GM18507 (cell line): ENCODE measurements around the gene IGSF9B.

ENCODE experiments used
- DNase-seq: peaks from one replicate; pipeline ENCODE4 v3.0.0; 2011; ENCODE audit warnings: low read depth; ENCODE audit not compliant: insufficient read length; ENCODE audit errors: extremely low spot score
- FAIRE-seq: peaks from 2 replicates; lab custom pipeline; 2011; peaks lifted over from hg19 to GRCh38; lab: Jason Lieb, UNC

Gene IGSF9B

DNA sequence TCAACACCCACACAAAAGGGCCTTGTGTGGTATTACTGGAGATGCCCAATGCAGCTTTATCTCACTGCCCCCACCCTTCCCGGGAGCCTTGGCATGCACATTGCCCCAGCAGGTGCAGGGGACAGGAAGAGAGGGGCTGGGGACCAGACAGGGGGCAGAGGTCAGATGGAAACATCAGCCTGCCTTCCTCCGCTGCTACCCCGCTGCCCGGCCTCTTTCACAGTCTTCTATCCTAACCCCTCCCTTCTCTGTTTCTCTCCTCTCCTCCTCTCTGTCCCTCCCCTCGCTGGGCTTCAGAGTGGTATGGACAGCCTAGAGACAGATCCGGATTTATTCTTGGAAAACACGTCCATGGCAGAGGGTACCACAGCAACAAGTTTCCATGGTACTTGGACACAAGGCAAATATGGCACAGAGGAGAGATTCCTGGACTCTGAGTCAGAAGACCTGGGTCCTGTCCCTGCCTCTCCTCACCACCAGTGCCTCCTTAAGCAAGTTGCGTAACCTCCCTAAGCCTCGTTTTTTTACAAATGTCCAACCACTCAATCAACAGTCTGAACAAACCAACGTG is 8.3 kb upstream of the IGSF9B start:
- FAIRE-seq (no peak), DNase-seq (no peak)

DNA sequence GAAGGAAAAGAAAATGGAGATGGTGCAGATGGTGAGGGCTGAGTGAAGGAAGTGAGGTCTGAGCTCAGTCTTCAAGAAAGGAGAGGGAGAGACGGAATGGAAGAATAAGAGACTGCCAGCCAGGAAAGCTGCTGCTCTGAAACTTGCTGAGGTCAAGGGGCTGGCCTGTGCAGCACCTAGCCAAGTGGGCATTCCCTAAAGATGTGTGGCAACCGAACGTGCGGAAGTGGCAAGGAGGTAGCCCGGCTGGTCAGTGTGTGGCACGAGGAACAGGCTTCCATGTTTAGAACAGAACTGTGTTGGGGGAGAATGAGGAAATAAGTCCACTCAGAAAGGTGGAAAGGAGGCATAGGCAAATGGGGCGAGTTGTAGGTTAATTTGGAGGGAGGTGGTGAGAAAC is 7.6 kb upstream of the IGSF9B start:
- FAIRE-seq, result no peak
- no peak for DNase-seq

DNA sequence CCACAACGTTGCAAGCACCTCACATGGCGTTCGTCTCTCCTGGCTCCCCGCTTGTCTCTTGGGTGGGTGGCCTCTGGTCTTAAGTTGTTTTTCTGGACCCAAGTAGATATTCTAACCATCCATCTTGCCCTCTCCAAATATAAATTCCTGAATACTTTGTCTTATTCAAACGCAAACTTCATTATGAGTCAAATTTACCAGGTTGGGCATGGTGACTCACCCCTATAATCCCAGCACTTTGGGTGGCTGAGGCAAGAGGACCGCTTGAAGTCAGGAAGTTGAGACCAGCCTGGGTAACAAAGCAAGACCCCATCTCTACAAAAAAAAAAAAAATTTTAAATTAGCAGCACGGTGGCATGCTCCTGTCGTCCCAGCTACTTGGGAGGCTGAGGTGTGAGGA is 5.1 kb upstream of the IGSF9B start:
- FAIRE-seq (no peak), DNase-seq (no peak)

DNA sequence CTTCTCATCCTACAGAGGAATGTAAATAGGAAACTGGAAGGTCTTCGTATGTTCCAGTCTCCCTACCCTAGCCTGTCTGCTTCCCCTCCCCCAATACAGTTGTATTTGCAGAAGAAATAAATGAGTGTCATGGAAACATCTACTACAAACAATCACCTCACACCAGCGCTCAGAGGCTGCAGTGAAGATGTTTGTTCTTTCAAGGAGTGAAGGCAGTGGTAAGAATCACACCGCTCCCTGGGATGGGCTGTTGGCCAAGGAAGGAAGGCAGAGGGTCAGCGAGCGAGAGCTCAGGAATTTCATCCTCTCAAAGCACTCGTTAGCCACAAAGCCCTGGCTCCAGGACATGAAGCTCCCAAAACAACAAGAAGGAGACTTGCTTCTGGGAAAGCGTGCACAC is 1.1 kb upstream of the IGSF9B start:
- no peak for DNase-seq
- no peak for FAIRE-seq

DNA sequence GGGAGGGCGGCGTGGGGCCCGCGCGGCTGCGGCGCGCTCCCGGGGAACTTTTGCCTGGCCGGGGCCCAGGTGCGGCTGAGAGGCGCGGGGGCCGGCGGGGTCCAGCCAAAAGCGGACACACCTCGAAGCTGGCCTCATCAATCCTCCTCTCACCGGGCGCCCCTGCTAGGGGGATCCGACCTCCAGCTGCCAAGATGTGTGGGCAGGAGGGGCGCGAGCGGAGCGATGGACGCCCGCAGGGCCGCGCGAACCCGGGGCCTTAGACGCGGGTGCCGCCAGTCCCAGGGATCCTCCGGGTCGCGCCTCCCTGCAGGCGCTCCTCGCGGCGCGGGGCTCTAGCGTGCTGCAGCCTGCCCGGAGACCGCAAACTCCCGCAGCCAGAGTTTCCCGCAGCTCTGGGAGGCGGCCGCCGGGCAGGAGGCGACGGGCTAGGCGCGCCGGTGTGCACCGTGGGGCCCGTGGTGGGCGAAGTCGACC is 785 bp downstream of the IGSF9B start:
- no peak for DNase-seq
- FAIRE-seq, result no peak

DNA sequence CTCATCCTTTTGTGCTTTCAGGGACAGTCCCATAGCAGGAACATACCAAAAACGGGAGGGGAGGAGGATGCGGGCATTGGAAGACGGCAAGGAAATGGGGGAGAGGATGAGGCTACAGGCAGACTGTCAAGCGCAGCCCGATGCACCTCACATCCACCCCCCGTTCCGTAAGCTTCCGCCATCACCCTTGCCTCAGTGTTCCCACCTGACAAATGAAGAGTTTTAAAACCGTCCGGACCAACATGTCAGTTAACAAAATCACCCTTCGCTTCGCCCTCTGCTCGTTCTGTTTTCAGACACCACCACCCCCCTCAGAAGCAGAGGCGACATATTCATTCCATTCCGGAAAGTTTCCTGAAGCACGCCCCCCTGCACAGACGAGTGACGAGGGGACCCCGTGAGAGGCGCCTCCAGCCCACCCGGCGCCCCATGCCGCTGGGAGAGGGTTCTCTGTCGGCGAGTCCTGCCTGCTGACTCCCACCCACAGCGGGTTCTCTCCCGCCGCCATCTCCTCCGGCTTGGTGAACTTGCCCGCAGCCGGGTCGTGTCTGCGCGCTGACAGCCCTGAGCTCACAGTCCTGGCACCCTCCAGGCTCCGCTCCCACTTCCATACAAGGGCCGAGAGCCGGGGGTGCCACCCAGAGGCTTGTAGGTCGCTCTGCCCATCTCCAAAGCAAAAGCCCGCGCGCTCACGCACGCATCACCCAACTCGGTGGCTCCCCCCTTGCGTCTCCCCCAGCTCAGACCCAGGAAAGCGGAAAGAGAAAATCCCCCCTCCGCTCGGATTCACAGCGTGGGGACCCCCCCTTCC is 1.5 kb downstream of the IGSF9B start:
- FAIRE-seq (no peak), DNase-seq (no peak)

DNA sequence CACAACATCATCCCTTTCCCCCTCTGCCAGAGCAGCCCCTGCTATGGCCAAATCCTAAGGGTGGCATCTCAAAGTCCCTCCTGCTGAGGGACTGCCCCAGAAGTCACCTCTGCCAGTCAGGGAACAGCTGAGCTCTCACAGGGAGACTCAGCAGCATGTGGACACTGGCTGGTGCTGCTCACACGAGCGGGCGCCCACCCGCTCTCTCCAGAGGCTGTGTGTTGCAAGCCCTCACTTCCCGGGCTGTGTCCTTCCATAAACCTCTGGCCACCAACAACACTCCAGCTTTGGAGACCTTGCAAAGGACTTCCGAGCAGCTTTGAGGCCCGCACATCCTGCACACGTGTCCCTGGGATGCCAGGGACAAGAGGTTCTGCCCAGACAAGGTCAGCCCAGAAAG is 2.8 kb downstream of the IGSF9B start:
- FAIRE-seq (no peak), DNase-seq (no peak)

DNA sequence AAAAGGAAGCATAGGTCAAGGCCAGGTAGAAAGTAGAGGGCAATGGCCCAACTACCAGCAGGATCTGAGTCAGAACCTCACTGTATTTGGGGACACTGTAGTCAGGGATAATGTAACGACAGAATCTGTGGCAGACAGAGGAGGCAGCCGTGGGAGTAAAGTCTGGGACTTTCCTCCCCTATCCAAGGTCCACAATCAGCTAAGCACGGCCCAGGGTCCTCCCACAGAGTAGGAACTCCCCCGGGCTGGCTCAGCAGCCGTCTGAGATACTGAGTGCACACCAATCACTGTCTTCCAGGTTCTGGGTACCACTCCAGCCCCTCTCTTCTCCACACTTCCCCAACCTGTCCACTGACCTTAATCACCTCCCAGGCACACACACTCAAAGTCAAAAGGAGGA is 3.2 kb downstream of the IGSF9B start:
- no peak for FAIRE-seq
- no peak for DNase-seq

DNA sequence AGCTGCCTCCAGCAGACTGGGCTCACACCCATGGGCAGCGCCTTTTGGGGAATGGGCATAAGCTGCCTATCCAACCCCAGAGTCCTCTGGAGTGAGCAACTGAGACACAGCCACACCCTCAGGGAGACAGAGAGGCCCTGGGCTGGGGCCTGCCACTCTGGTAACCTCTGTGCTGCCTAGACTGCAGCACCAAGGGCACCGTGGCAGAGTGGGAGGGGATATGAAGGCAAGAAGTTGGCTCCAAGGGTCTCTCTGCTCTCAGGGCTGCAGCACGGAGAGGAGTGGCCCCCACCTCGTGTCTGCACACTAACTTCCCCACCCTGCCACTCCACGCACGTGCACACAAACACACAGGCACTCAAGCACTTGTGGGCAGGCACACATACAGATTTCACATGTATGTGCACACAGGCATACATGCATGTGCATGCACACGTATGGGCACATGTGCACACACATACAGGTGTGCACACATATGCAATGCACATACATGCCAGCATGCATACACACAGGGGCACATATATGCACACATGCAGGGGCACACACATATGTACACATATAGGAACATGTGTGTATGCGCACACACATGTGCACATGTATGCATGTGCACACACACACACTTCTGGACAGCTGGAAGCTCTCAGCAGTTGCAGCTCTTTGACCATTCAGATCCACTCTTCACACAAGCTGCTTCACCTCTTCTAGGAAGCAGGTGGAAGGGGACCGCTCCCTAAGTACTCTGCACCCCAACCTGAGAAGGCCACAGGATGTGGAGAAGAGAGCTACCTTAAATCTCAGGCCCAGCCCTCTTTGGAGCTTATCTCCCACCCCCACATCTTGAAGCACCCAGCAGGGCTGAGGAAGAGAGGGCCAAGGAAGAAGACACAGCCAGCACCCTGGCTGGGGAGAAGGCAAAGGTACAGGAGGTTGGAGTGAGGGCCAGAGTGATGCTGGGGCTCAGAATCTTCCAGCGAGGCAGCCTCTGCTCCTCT is 4.3 kb downstream of the IGSF9B start:
- no peak for DNase-seq
- no peak for FAIRE-seq

DNA sequence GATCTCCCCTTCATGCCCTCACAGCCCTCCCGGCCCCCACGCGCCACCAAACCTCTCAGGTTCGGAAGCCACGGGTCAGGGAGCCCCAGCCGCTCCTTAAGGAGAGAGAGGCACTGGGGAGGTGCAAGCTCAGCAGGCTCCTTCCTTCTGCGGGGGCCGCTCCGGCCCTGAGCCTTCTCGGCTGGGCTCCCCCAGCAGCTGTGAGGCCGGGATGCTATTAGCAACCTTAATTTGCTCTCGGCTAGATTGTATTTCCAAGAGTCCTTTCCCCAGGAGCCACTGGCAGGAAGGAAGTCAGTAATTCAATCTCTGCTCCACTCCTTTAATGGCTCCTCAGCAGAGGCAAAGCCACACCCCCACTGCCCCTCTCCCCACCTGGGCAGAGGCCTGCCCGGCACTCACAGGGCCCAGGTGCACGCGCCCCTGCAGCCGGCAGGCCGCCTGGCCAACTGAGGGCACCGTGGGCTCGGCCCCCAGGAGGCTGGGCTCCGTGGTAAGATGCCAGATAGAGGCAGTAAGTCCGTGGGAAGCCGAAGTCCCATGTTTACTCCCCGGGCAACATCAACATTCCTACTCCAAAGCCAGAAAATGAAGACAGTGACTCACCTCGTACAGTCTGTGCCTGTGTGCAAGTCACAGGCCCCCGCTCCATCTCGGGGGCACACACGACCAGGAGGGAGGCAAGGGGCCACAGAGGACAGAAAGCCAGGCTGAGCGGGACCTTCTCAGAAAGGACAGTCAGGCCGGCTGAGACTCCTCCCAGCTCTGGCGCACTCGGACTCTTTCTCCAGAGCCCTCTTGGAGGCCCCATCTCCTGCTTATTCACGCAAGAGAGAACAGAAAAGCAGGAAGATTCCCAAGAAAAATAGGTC is 5.2 kb downstream of the IGSF9B start:
- no peak for FAIRE-seq
- no peak for DNase-seq

DNA sequence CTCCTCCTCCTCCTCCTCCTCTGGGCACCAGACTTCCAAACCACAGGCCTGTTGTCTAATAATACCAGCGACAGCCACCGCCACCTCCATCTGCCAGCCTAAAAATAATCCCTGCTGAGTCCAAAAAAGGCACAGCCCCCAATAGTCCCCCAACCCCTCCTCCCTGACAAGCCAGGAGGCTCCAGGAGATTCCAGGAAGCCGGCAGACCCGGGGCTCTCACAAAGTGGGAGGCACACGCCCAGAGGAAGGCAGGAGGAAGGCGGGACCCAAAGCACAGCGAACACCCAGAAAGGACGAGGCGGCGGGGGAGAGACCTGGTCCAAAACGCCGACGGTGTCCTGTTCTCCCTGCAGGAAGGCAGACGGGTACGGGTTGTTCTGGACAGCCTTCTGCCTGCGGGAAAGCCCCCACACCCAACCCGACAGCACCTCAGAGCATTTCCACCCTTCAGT is 5.9 kb downstream of the IGSF9B start:
- DNase-seq, result no peak
- FAIRE-seq, result no peak

DNA sequence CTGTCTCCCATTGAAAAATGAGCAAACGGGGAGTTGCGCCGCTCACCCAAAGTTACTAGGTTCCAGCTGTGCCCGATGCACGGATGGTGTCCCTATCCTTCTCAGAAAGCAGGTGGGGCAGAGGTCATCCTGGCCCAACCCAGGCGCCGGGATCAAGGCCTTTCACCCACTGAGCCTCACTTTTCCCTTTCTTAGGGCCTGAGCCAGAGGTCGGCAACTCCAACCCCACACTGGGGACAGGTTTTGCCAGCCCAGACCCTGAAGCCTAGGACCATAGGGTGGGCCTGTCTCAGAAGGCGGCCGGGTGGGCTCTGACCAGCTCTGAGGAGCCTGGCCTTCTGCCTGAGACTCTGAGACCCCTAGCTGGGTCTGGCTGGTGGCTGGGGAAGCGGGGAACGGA is 6.3 kb downstream of the IGSF9B start:
- FAIRE-seq (no peak), DNase-seq (no peak)

DNA sequence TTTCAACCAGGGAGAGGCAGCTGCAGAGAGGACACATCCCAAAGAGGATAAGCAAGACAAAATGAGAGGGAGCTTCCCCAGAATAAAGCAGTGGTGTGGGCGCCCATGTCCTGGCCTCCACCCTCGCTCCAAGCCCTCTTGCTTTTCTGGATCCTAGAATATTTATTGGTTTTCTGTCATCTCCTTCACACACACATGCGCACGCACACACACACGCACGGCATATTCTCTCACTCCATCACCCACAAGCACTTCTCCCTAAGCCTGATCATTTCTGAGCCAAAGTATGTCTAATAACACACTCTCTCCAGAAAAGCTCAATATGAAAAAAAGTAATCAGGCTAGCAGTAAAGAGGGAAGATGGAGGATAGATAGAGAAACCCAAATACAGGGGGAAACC is 7.6 kb downstream of the IGSF9B start:
- DNase-seq (no peak), FAIRE-seq (no peak)

DNA sequence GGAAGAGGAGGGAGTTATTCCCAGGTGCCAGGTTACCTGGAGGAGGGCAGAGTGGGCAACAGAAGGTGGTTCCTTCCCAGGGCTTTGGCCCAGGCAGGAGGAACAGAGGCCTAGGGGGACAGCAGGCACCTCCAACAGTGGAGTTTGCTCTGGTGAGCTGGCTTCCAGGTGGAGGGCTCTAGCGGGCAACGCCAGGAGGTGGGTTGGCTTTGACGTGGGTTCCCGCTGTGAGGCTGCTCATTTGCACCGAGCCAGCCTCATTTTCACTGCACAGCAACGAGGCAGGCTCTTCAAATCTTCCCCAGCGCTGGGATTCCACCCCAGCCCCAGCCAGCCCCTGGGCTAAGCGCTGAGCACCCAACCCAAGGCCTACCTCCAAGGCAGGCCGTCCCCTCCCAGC is 8.1 kb downstream of the IGSF9B start:
- FAIRE-seq (no peak), DNase-seq (no peak)

DNA sequence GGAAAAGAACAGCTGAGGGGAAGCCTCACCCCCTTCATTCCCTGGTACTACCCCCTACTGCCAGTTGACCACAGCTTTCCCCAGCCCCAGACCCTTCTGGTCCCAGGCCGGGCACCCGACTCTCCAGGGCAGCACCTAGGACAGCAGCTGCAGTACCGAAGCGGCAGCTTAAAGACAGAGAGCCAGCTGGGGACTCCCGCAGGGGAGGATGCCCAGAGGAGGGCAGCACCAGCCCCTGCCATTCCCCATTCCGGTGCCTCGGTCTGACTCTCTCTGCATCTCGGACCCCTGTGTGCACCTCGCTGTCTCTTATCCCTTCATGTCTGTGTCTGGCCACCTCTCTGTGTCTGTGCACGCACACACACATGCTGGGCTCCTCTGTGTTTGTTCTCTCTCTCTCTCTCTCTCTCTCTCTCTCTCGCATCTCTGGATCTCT is 9.4 kb downstream of the IGSF9B start:
- FAIRE-seq (no peak), DNase-seq (no peak)

DNA sequence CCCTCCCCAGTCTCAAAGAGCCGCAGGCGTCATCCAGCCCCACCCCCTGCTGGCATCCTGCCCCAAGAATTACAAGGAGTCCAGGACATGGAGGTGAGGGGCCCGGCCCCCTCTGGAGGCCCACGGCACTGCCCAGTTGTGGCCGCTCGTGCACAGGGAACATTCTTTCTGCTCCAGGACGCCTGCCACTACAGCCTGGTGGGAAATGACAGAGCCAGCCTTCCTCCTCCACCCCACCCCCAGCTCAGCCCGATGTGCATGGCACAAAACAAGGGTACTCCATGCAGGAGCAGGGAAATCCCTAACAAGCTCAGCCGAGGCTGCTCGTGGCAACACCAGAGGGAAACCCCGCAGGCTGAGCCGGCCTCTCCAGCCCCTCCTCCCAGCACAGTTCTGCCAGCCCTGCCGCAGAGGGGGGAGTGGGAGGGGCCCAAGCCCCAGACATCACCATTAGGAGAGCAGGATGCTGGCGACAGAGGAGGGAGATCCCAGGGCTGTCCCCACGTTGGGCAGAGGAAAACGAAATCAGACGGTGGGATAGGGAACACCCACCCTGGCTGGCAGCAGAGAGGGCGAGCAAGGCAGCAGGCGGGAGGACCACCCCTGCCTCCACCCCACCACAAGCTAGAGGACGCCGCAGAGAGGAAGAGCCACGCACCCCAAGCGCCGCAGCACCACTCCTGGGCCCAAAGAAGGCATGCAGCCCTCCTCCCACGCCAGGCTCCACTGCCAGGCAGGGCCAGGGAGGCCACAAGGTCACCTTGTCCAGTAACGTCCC is 10.0 kb downstream of the IGSF9B start:
- FAIRE-seq (no peak), DNase-seq (no peak)

DNA sequence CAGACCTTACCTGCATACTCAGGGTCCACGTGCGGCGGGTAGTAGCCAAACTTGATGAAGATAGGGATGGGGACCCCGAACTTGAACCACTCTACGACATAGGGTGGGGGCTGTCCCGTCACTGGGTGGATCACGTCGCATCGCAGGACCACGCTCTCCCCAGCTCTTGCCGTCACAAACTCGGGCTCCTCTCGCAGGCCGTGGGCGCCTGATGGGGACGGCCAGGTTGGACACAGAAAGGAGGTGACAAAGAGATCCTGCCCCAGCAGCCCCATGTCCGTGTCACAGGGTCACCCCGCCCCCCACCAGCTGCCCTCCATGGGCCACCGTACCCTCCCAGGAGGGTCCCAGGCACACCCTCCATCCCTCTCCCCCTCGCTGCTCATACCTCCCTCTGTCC is 10.7 kb downstream of the IGSF9B start:
- no peak for DNase-seq

More for the DNA sequence above, 10.7 kb downstream of the IGSF9B start:
- FAIRE-seq, result no peak
